IMR-90 (cell line): ENCODE measurements around the gene ADAM15. TPM values are rescaled to one million over a fixed set of nuclear protein-coding genes. Genes with fewer than 3 reads are reported as not detected.

ENCODE experiments used
- ATAC-seq: fragments of 200-7000 bp; cut with Tn5 transposase; 2 replicates; pipeline ENCODE4 v1.9.1; 2020; ENCODE audit warnings: low read depth, mild to moderate bottlenecking, moderate library complexity
- BruUV-seq: library from RNA; stranded (reverse); fragments of 400-500 nt; replicated peaks from 2 replicates; lab custom pipeline; 2021; lab: Mats Ljungman, UMichigan
- CTCF ChIA-PET: fragments of 300-600 bp; formaldehyde crosslinking; extraction: SDS; loops from one replicate; lab custom pipeline; 2021; ENCODE audit warnings: antibody characterized with exemption; lab: Yijun Ruan, JAX
- POLR2A ChIA-PET: fragments of 300-600 bp; sonication (Branson Sonifier 250); formaldehyde crosslinking; loops from one replicate; lab custom pipeline; 2022; ENCODE audit warnings: antibody characterized with exemption; ENCODE audit not compliant: unreplicated experiment; lab: Charles Lee
- DNase-seq: peaks from one replicate; pipeline ENCODE4 v3.0.0; 2013
- H2AFZ ChIP-seq: replicated peaks from 2 replicates; pipeline ENCODE3; 2013; ENCODE audit warnings: low read length, mild to moderate bottlenecking; ENCODE audit not compliant: poor library complexity
- H2AK5ac ChIP-seq: 2 replicates; pipeline ENCODE4 v1.6.1; 2013; ENCODE audit warnings: low read depth, low read length, inconsistent platforms
- H2AK9ac ChIP-seq: replicated peaks from 2 replicates; pipeline ENCODE3; 2013; ENCODE audit warnings: mild to moderate bottlenecking, low read depth, low read length, moderate library complexity; ENCODE audit not compliant: poor library complexity
- H2BK120ac ChIP-seq: 2 replicates; pipeline ENCODE4 v1.6.1; 2013; ENCODE audit warnings: low read depth, low read length, inconsistent platforms
- H2BK15ac ChIP-seq: 3 replicates; pipeline ENCODE4 v1.6.1; 2013; ENCODE audit warnings: low read depth, low read length, inconsistent platforms
- H2BK20ac ChIP-seq: 2 replicates; pipeline ENCODE4 v1.6.1; 2013; ENCODE audit warnings: low read depth, mild to moderate bottlenecking, inconsistent platforms, low read length, moderate library complexity
- H2BK5ac ChIP-seq: 2 replicates; pipeline ENCODE4 v1.6.1; 2013; ENCODE audit warnings: mild to moderate bottlenecking, low read depth, low read length, inconsistent platforms; ENCODE audit not compliant: poor library complexity, severe bottlenecking
- H3K14ac ChIP-seq: replicated peaks from 2 replicates; pipeline ENCODE4 v1.6.1; 2013; ENCODE audit warnings: low read depth, low read length, inconsistent platforms
- H3K18ac ChIP-seq: 2 replicates; pipeline ENCODE4 v1.6.1; 2013; ENCODE audit warnings: low read depth, low read length, control low read depth
- H3K23ac ChIP-seq: 2 replicates; pipeline ENCODE4 v1.6.1; 2013; ENCODE audit warnings: low read depth, low read length, inconsistent platforms
- H3K27ac ChIP-seq: 2 replicates; pipeline ENCODE4 v1.5.1; 2013; ENCODE audit warnings: mild to moderate bottlenecking, control low read depth, low read length; ENCODE audit not compliant: insufficient read depth
- H3K27me3 ChIP-seq: 2 replicates; pipeline ENCODE4 v1.6.1; 2013; ENCODE audit warnings: low read length; ENCODE audit not compliant: control insufficient read depth, insufficient read depth
- H3K36me3 ChIP-seq: 2 replicates; pipeline ENCODE4 v1.6.1; 2013; ENCODE audit warnings: low read length, mixed read lengths; ENCODE audit not compliant: control insufficient read depth, insufficient read depth
- H3K4ac ChIP-seq: 2 replicates; pipeline ENCODE4 v1.6.1; 2013; ENCODE audit warnings: low read depth, low read length, inconsistent platforms
- H3K4me1 ChIP-seq: 2 replicates; pipeline ENCODE4 v1.6.1; 2013; ENCODE audit warnings: low read length, mixed read lengths; ENCODE audit not compliant: control insufficient read depth, insufficient read depth
- H3K4me2 ChIP-seq: 2 replicates; pipeline ENCODE4 v1.6.1; 2013; ENCODE audit warnings: low read depth, mild to moderate bottlenecking, control low read depth, low read length, moderate library complexity
- H3K4me3 ChIP-seq: 2 replicates; pipeline ENCODE4 v1.5.1; 2013; ENCODE audit warnings: low read depth, mild to moderate bottlenecking, control low read depth, low read length, moderate library complexity; ENCODE audit not compliant: insufficient read depth
- H3K56ac ChIP-seq: 2 replicates; pipeline ENCODE4 v1.6.1; 2013; ENCODE audit warnings: low read length, inconsistent platforms; ENCODE audit not compliant: insufficient read depth; ENCODE audit errors: extremely low read depth
- H3K79me1 ChIP-seq, 2 experiments: 2 replicates each; pipeline ENCODE4 v1.6.1; 2013; ENCODE audit warnings: low read length in 2 of 2, inconsistent platforms in 1 of 2, low read depth in 1 of 2
- H3K9ac ChIP-seq: 2 replicates; pipeline ENCODE4 v1.6.1; 2013; ENCODE audit warnings: low read depth, low read length, control low read depth
- H3K9me1 ChIP-seq: 2 replicates; pipeline ENCODE4 v1.6.1; 2013; ENCODE audit warnings: low read length, inconsistent platforms; ENCODE audit not compliant: insufficient read depth
- H3K9me3 ChIP-seq: 2 replicates; pipeline ENCODE4 v1.6.1; 2013; ENCODE audit warnings: low read length; ENCODE audit not compliant: control insufficient read depth, insufficient read depth
- H4K20me1 ChIP-seq: 2 replicates; pipeline ENCODE4 v1.6.1; 2013; ENCODE audit warnings: low read length, inconsistent platforms; ENCODE audit not compliant: insufficient read depth
- H4K5ac ChIP-seq: 2 replicates; pipeline ENCODE4 v1.6.1; 2013; ENCODE audit warnings: mild to moderate bottlenecking, low read depth, low read length, control low read depth
- H4K8ac ChIP-seq, 2 experiments: 2 replicates each; pipeline ENCODE4 v1.6.1; 2013; ENCODE audit warnings: low read depth in 2 of 2, low read length in 2 of 2, control low read depth in 1 of 2, inconsistent platforms in 1 of 2
- H4K91ac ChIP-seq: 2 replicates; pipeline ENCODE4 v1.6.1; 2013; ENCODE audit warnings: low read depth, low read length, inconsistent platforms; ENCODE audit not compliant: insufficient read depth
- BHLHE40 ChIP-seq: fragments of 150-350 bp; IDR thresholded peaks from 2 replicates; pipeline ENCODE4 v1.6.1; 2016; ENCODE audit warnings: mild to moderate bottlenecking, low read depth, low read length
- CEBPB ChIP-seq: IDR thresholded peaks from 2 replicates; pipeline ENCODE4 v1.6.1; 2012; ENCODE audit warnings: low read depth, low read length, improper control_type of control experiment
- CHD1 ChIP-seq: IDR thresholded peaks from 2 replicates; pipeline ENCODE4 v1.6.1; 2012; ENCODE audit warnings: low read depth, low read length, improper control_type of control experiment
- CTCF ChIP-seq: conservative IDR thresholded peaks from 2 replicates; pipeline ENCODE4 v1.5.1; 2012; ENCODE audit warnings: mild to moderate bottlenecking, low read depth, low read length, improper control_type of control experiment
- ELK1 ChIP-seq: fragments of 150-350 bp; IDR thresholded peaks from 2 replicates; pipeline ENCODE4 v1.6.1; 2016; ENCODE audit warnings: low read depth, mild to moderate bottlenecking, low read length, moderate library complexity, borderline replicate concordance
- FOS ChIP-seq: fragments of 150-350 bp; IDR thresholded peaks from 2 replicates; pipeline ENCODE4 v1.6.1; 2016; ENCODE audit warnings: low read depth, low read length
- MAFK ChIP-seq: IDR thresholded peaks from 2 replicates; pipeline ENCODE4 v1.6.1; 2012; ENCODE audit warnings: low read depth, low read length, improper control_type of control experiment
- MAZ ChIP-seq: IDR thresholded peaks from 2 replicates; pipeline ENCODE4 v1.6.1; 2012; ENCODE audit warnings: low read depth, mild to moderate bottlenecking, low read length, improper control_type of control experiment, moderate library complexity, borderline replicate concordance
- MXI1 ChIP-seq: IDR thresholded peaks from 2 replicates; pipeline ENCODE4 v1.6.1; 2012; ENCODE audit warnings: low read depth, mild to moderate bottlenecking, low read length, moderate library complexity, borderline replicate concordance
- NFE2L2 ChIP-seq: fragments of 150-350 bp; IDR thresholded peaks from 2 replicates; pipeline ENCODE4 v1.6.1; 2016; ENCODE audit warnings: low read depth, mild to moderate bottlenecking, low read length
- POLR2A ChIP-seq: IDR thresholded peaks from 2 replicates; pipeline ENCODE4 v1.6.1; 2012; ENCODE audit warnings: mild to moderate bottlenecking, low read depth, low read length
- RAD21 ChIP-seq: IDR thresholded peaks from 2 replicates; pipeline ENCODE4 v1.6.1; 2012; ENCODE audit warnings: low read length, improper control_type of control experiment
- RFX5 ChIP-seq: IDR thresholded peaks from 2 replicates; pipeline ENCODE4 v1.8.0; 2012; ENCODE audit warnings: low read depth, mild to moderate bottlenecking, low read length, moderate library complexity
- SMC3 ChIP-seq: fragments of 150-350 bp; IDR thresholded peaks from 2 replicates; pipeline ENCODE4 v1.6.1; 2016; ENCODE audit warnings: low read depth, mild to moderate bottlenecking, antibody characterized with exemption, low read length, moderate library complexity
- USF2 ChIP-seq: fragments of 150-350 bp; IDR thresholded peaks from 2 replicates; pipeline ENCODE4 v1.6.1; 2017; ENCODE audit warnings: mild to moderate bottlenecking, antibody characterized with exemption, low read length, low read depth
- WGBS, 2 experiments: methylation state at CpG; one replicate each; pipeline versions ENCODE4 v1.1.5 to v1.1.7; 2013; ENCODE audit warnings: missing lambda C conversion rate in 2 of 2; ENCODE audit not compliant: insufficient read length in 1 of 2; ENCODE audit errors: extremely low coverage in 2 of 2; 5-methylcytosine and 5-hydroxymethylcytosine counted together
- dilution Hi-C: fragments of 300-500 bp; cut with HindIII; formaldehyde crosslinking; loops from one replicate; pipeline ENCODE4 v1.14.3; 2018; ENCODE audit warnings: low sequenced_read_pairs; ENCODE audit not compliant: unreplicated experiment
- in situ Hi-C: fragments of 300-500 bp; cut with MboI; formaldehyde crosslinking; loops from 3 replicates; pipeline ENCODE4 v1.14.3; 2019; ENCODE audit warnings: low sequenced_read_pairs, inconsistent platforms, mixed read lengths
- intact Hi-C: fragments of 100-400 bp; cut with micrococcal nuclease; formaldehyde crosslinking; loops from 2 replicates; pipeline ENCODE4 v1.10.0; 2022
- polyA plus RNA-seq, 3 experiments: library from polyadenylated mRNA; depleted of rRNA; stranded (reverse); fragments of >200 nt; gene quantifications; 2 replicates each; pipeline ENCODE4 v1.2.3, GENCODE V29; 2012; ENCODE audit warnings: low replicate concordance in 1 of 3
- total RNA-seq: library from RNA; depleted of rRNA; stranded (reverse); fragments of >200 nt; gene quantifications from 2 replicates; pipeline ENCODE4 v1.2.3, GENCODE V29; 2012

ADAM15 gene
- total and polyA plus RNA-seq, 2 of the 4 experiments (the other 2 are of a cell fraction) = 25.6 to 52.4 TPM

- ChIA-PET POLR2A (no interaction called here), CTCF (interaction anchor here (1.3 kb wide), 1 partner anchor 13 kb away, joined by 4 read pairs; no protein-coding TSS in a partner anchor)
- no peak overlapping the region for H2BK15ac ChIP-seq
- DNase-seq (no peak), ATAC-seq (no peak)
- no peaks in the 10 kb centered on the region for H3K79me1 ChIP-seq
- no peaks in the 10 kb centered on the region for H4K20me1 ChIP-seq
- H4K8ac ChIP-seq = no peak overlapping the region
- no peaks in the 10 kb centered on the region for H3K9me3 ChIP-seq
- no peak overlapping the region for H2AFZ ChIP-seq
- no peak overlapping the region for H2BK120ac ChIP-seq
- BruUV-seq = no TSS peak
- no peak overlapping the region for H2BK20ac ChIP-seq
- H3K18ac ChIP-seq = no peak overlapping the region
- no peak overlapping the region for H2AK9ac ChIP-seq
- H3K4me2 ChIP-seq = no peak overlapping the region
- H3K23ac ChIP-seq = no peak overlapping the region
- no peak overlapping the region for H3K27ac ChIP-seq
- no peak overlapping the region for H4K5ac ChIP-seq
- H4K91ac ChIP-seq = no peak overlapping the region
- H3K4me1 ChIP-seq = no peaks in the 10 kb centered on the region
- H3K56ac ChIP-seq = no peak overlapping the region
- dilution Hi-C loops (no loop called here), intact Hi-C loops (no loop called here), in situ Hi-C loops (no loop called here)
- no peak overlapping the region for H3K14ac ChIP-seq
- WGBS, 2 experiments = 86% methylated on average over 3 of the region's 7 CpGs; no CpG with 5 or more reads in 1 of the 2 experiments
- no peak overlapping the region for H3K4me3 ChIP-seq
- H3K9ac ChIP-seq = no peak overlapping the region
- H3K9me1 ChIP-seq = no peaks in the 10 kb centered on the region
- H3K36me3 ChIP-seq = no peaks in the 10 kb centered on the region
- no peak overlapping the region for H3K4ac ChIP-seq
- peaks cover 41% of the 10 kb centered on the region for H3K27me3 ChIP-seq
- H2BK5ac ChIP-seq = no peak overlapping the region
- H2AK5ac ChIP-seq = no peak overlapping the region
- TF ChIP-seq CHD1 (no peak), ELK1 (no peak), NFE2L2 (no peak), FOS (no peak), MAFK (no peak), RAD21 (no peak), BHLHE40 (no peak), SMC3 (no peak), RFX5 (no peak), MAZ (no peak), CTCF (no peak), POLR2A (no peak), CEBPB (no peak), USF2 (no peak), MXI1 (no peak)
Observed at GRCh38 chr1:155104605-155105534, 53.8 kb downstream of the ADAM15 start.
